Muscle layer of duodenum (tissue), 2 donors: ENCODE measurements around the gene MROH8.
"Not testable (repeated sequence)": the region's sequence is repeated elsewhere in the genome, so short reads cannot be mapped to it uniquely, and the experiment has no call there.

ENCODE experiments used
- H3K27ac ChIP-seq: one replicate; pipeline ENCODE4 v1.7.0; 2013; ENCODE audit warnings: mild to moderate bottlenecking, low read length
- H3K27me3 ChIP-seq: one replicate; pipeline ENCODE4 v1.7.0; 2013; ENCODE audit warnings: low read depth, mild to moderate bottlenecking, control low read depth, low read length
- H3K36me3 ChIP-seq, 2 donors: one replicate each; pipeline ENCODE4 v1.7.0; 2013; ENCODE audit warnings: low read length in 2 of 2, control low read depth in 1 of 2, mild to moderate bottlenecking in 1 of 2; ENCODE audit not compliant: insufficient read depth in 2 of 2, control insufficient read depth in 1 of 2
- H3K4me1 ChIP-seq, 2 donors: one replicate each; pipeline ENCODE4 v1.7.0; 2013; ENCODE audit warnings: low read length in 2 of 2, mild to moderate bottlenecking in 2 of 2, control low read depth in 1 of 2, moderate library complexity in 1 of 2; ENCODE audit not compliant: insufficient read depth in 2 of 2, control insufficient read depth in 1 of 2
- H3K4me3 ChIP-seq, 2 donors: one replicate each; pipeline ENCODE4 v1.7.0; 2013; ENCODE audit warnings: low read length in 2 of 2, low read depth in 1 of 2, mild to moderate bottlenecking in 1 of 2
- H3K9me3 ChIP-seq, 2 donors: one replicate each; pipeline ENCODE4 v1.7.0; 2013; ENCODE audit warnings: low read length in 2 of 2, control low read depth in 1 of 2, mild to moderate bottlenecking in 1 of 2; ENCODE audit not compliant: control insufficient read depth in 1 of 2
- donor health status: healthy.

MROH8 gene

GRCh38 chr20:37150864-37151263, 28.5 kb downstream of the MROH8 start:
- H3K4me3 ChIP-seq, H3K9me3 ChIP-seq, H3K36me3 ChIP-seq, H3K27me3 ChIP-seq, H3K27ac ChIP-seq, H3K4me1 ChIP-seq: not testable (repeated sequence)

DNA sequence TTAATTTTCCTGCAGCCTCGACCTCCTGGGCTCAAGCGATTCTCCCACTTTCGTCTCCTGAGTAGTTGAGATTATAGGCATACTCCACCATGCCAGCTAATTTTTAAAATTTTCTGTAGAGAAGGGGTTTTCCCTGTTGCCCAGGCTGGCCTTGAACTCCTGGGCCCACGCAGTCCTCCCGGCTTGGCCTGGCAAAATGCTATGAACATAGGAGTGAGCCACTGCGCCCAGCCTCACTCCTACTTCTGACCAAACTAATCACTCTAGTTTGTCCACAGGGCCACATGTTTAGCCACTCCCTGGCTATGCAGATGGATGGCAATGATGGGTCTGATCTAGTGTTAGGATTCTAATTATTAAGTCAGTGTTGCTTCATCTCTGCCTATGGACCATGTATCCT, 32.1 kb downstream of the MROH8 start:
- Histone ChIP-seq H3K36me3 (peaks cover 0 to 18% of the 10 kb centered on the region in 2 donors), H3K9me3 (no peaks in the 10 kb centered on the region), H3K27me3 (no peaks in the 10 kb centered on the region), H3K4me3 (no peak overlapping the region), H3K27ac (no peak overlapping the region), H3K4me1 (no peaks in the 10 kb centered on the region)

DNA sequence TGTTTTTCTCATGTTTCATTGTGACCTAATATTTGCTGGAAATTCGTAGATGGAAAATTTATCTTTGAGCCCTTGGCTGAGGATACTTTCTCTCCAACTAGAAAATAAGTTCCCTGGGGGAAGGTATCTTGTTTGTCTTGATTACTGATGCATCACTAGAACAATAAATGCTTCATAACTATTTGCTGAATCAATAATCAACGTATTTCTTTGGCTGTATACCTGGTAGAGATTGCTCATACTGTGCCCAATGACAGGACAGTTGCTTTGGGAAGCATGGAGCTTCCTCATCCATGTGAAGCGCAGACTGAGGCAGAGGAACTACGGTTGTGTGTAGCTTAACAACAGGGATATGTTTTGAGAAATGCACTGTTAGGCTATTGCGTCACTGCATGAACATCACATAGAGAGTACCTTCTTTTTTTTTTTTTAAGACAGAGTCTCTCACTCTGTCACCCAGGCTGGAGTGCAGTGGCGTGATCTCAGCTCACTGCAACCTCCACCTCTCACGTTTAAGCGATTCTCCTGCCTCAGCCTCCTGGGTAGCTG, 34.4 kb downstream of the MROH8 start:
- H3K27me3 ChIP-seq, result no peaks in the 10 kb centered on the region
- no peak overlapping the region for H3K27ac ChIP-seq
- no peaks in the 10 kb centered on the region for H3K9me3 ChIP-seq
- H3K4me3 ChIP-seq, result no peak overlapping the region
- H3K36me3 ChIP-seq, result peaks cover 0 to 23% of the 10 kb centered on the region in 2 donors
- H3K4me1 ChIP-seq, result no peaks in the 10 kb centered on the region

DNA sequence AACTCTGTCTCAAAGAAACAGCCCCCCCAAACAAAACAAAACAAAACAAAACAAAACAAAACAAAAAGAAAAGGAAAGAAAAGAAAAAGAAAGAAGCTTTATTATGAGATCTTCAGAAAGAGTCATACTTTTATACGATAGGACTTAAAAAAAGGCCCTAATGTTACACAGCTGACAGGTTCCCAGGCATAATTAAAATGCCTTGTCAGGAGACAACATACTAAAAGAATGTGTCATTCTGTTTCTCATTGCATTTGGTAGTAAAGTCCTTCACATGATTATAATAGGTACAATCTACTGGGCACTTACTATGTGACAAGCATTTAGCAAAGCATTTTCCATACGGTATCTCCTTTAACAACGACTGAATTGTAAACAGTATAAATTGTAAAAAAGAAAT, 36.6 kb downstream of the MROH8 start:
- Histone ChIP-seq H3K4me3 (no peak overlapping the region), H3K9me3 (no peaks in the 10 kb centered on the region), H3K27me3 (no peaks in the 10 kb centered on the region), H3K36me3 (peaks cover 0 to 26% of the 10 kb centered on the region in 2 donors), H3K4me1 (no peaks in the 10 kb centered on the region), H3K27ac (no peak overlapping the region)

DNA sequence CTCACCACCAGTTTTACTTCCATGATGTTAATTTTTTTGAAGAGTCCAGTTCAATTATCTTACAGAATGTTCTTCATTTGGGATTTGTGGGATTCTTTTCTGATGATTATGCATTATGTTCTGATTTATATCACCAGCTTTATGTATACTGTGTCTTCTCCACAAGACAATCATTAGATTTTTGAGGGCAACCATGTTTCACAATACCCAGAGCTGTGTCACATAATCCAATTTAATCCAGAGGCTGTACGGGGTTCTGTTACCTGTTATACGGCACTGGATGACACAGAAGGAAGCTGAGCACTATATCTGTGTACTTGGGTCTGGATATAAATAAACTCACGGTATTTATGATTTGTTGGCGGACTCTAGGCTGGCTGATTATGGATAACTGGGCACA, 41.8 kb downstream of the MROH8 start:
- Histone ChIP-seq H3K27ac (no peak overlapping the region), H3K4me1 (no peaks in the 10 kb centered on the region), H3K9me3 (no peaks in the 10 kb centered on the region), H3K36me3 (peaks cover 0 to 12% of the 10 kb centered on the region in 2 donors), H3K4me3 (no peak overlapping the region), H3K27me3 (no peaks in the 10 kb centered on the region)

DNA sequence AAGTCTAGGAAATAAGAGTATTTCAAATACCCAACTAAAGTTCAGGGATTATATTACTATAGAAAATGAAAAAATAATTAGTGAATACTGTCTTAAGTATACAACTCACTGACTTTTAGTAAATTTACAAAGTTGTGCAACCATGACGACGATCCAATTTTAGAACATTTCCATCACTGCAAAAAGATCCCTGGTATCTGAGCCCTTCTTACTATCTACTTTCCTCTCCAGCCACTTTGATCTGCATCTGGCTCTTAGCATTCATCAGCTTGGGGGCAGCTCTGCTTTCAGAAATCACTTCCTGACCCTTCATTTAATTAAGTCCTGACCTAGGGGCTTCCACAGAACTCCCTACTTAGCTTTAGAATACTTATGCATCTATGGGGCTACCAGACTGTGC, 45.4 kb downstream of the MROH8 start:
- Histone ChIP-seq H3K9me3 (no peaks in the 10 kb centered on the region), H3K4me1 (no peaks in the 10 kb centered on the region), H3K4me3 (no peak overlapping the region), H3K36me3 (peaks cover 0 to 5% of the 10 kb centered on the region in 2 donors), H3K27ac (no peak overlapping the region), H3K27me3 (no peaks in the 10 kb centered on the region)

- Histone ChIP-seq H3K4me1 (no peaks in the 10 kb centered on the region), H3K36me3 (no peaks in the 10 kb centered on the region), H3K9me3 (no peaks in the 10 kb centered on the region), H3K4me3 (no peak overlapping the region), H3K27me3 (no peaks in the 10 kb centered on the region), H3K27ac (no peak overlapping the region)
Measured at GRCh38 chr20:37131486-37131885, 47.9 kb downstream of the MROH8 start.

- H3K36me3 ChIP-seq, result no peaks in the 10 kb centered on the region
- no peak overlapping the region for H3K27ac ChIP-seq
- H3K4me3 ChIP-seq, result no peak overlapping the region
- no peaks in the 10 kb centered on the region for H3K9me3 ChIP-seq
- H3K4me1 ChIP-seq, result no peaks in the 10 kb centered on the region
- H3K27me3 ChIP-seq, result no peaks in the 10 kb centered on the region
Measured at GRCh38 chr20:37128803-37129202, 50.5 kb downstream of the MROH8 start.

GRCh38 chr20:37126290-37126689, 53.1 kb downstream of the MROH8 start:
- not testable (repeated sequence) for H3K27ac ChIP-seq, H3K9me3 ChIP-seq, H3K27me3 ChIP-seq, H3K4me3 ChIP-seq, H3K36me3 ChIP-seq, H3K4me1 ChIP-seq

GRCh38 chr20:37123441-37123840, 55.9 kb downstream of the MROH8 start:
- Histone ChIP-seq H3K36me3 (peaks cover 0 to 3% of the 10 kb centered on the region in 2 donors), H3K27me3 (no peaks in the 10 kb centered on the region), H3K27ac (no peak overlapping the region), H3K4me1 (no peaks in the 10 kb centered on the region), H3K4me3 (no peak overlapping the region), H3K9me3 (no peaks in the 10 kb centered on the region)

DNA sequence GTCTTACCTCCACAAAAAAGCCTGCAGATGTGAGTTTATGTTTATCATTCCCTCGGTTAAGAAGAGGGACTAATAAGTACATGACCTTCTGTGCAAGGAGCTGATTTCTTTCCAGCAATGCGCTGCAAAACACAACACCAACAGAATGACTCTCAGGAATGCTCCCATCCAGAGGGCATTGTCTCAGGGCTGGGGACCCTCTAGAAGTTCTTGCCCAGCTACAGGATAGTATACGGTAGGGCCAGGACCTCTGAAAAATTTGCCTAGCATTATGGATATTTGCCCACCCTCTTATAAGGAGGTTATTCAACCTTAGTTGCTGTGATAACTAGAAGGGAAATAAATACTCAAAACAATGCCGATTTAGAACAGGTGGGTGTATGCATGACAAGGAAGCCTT, 58.9 kb downstream of the MROH8 start:
- no peaks in the 10 kb centered on the region for H3K4me1 ChIP-seq
- no peak overlapping the region for H3K27ac ChIP-seq
- no peak overlapping the region for H3K4me3 ChIP-seq
- no peaks in the 10 kb centered on the region for H3K9me3 ChIP-seq
- peaks cover 0 to 3% of the 10 kb centered on the region in 2 donors for H3K36me3 ChIP-seq
- no peaks in the 10 kb centered on the region for H3K27me3 ChIP-seq

GRCh38 chr20:37119356-37120036, 59.9 kb downstream of the MROH8 start:
- Histone ChIP-seq H3K27me3 (no peaks in the 10 kb centered on the region), H3K9me3 (no peaks in the 10 kb centered on the region), H3K36me3 (peaks cover 0 to 3% of the 10 kb centered on the region in 2 donors), H3K4me3 (no peak overlapping the region), H3K27ac (no peak overlapping the region), H3K4me1 (no peaks in the 10 kb centered on the region)
